ENCODE results near the gene PARD3B.

GRCh38 chr2:205565142-205565522 is 1019.9 kb downstream of the PARD3B start:
- TF ChIP-seq CTCF (IDR thresholded peaks at IDR 0.05) = no peak
- no peak for TF ChIP-seq POLR2A (IDR thresholded peaks at IDR 0.05)
